Hematopoietic multipotent progenitor cell treated with erythropoietin and hydrocortisone succinate and interleukin-3 and kit ligand, for 17 days (in vitro differentiated cells): Measurements from ENCODE around the gene PLCE1.

Experiments used
- DNase-seq: peaks from one replicate; pipeline ENCODE4 v3.0.0-alpha.2; 2015; ENCODE audit warnings: low spot score

The PLCE1 gene

DNA sequence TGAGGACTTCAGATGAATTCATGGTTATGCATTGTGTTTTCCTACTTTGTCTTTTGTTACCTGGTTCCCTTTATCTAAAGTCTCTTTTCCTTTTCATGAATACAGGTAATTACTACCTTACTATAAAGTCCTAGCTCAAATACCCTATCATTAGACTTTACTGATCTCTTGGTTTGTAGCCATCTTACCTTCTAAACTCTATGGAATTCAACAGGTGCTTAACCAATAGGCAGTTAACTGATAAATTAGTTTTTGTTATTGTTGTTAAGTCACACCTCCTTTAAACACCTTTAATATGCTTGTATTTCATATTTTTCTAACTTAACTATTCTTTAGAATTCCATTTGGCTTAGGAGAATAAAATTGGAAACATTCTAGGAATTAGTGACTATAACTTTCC is 30.7 kb downstream of the PLCE1 start:
- no peak for DNase-seq

DNA sequence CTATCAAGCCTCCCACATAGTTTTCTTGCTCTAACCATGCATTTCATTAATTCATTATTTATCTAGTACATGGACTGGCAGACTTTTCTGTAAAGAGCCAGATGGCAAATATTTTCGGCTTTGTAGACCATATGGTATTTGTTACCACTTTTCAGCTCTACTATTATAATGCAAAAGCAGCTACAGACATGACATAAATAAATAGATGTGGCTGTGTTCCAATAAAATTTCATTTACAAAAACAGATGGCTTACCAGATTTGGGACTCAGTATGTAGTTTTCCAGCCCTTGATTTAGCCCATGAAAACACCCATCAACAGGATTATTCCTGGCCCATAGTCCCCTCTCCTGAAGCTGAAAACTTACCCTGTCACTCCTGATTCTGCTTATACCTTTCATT is 32.1 kb downstream of the PLCE1 start:
- DNase-seq = no peak

DNA sequence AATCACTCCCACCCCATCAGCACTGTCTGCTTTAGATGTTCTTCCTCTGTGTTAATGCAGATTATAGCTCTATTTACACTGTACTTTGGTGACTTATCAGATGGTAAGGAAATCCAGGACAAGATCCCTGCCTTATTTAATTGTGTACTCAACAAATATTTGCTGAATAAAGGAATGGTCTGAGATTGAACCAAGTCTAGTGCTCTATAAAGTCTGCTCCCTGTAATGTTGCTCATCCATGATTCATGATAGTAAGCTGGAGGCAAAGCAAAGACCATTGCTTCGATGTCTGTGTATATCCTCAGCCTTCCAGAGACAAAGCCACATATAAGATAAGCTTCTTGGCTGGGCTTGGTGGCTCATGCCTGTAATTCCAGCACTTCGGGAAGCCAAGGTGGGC is 33.5 kb downstream of the PLCE1 start:
- DNase-seq = no peak

DNA sequence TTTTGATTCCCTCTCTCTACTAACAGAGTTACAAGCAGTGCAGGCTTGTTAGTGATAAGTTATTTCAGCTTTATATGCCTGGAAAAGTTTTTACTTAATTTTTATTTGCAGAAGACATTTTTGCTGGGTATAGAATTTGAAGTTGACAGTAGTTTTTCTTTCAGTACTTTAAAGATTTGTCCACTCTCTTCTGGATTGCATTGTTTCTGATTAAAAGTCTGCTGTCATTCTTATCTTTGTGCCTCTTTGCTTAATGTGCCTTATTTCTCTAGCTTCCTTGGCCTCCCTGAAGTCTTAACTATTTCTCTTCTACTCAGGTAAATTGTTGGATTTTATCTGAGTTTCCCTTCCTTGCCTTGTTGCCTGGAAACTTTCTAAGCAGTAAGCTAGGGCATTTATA is 36.2 kb downstream of the PLCE1 start:
- DNase-seq = no peak

DNA sequence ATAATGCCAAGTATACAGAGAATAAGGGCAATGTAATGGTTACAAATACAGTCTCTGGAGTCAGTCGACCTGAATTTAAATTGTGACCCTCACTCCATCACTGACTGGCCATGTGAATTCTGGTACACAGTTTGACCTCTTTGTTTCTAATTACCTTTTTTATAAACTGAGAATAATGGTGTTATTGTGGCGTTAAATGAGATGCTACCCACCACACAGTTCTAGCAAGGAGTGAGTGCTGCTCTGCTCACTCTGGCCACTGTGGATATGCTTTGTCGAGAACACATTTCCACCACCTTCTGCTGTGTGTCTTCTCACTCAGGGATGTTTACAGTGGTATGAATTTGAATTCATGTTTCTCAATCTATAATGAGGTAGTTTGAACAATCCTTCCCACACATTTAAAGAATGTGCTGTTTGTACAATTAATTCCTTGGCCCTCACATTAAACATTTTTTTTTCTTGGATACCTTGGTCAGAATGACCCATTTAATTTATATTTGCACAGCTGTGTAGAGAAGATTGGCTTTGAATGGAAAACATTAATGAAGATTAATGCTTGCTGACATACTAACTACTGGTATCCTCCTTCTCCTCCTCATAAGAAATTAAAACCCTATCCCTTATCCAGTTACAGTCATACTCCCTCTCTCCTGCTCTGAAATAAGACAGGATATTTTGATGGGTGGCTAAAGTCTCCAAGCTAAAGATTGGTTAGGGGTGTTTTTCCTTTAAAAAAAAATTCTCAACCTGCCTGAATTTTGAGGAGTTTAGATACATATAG is 42.4 kb downstream of the PLCE1 start:
- no peak for DNase-seq

DNA sequence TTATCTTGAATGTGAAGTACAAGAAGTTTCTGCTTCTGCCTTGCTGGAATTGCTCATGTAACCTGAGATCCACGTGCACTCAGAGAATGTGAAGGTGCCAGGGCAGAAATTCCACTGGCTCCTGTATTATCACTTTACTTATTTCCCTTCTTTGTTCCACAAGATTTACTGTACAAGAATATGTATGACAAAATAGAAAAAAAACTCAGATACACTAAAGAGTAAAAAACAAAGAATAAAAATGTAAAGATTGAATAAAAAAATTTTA is 43.0 kb downstream of the PLCE1 start:
- no peak for DNase-seq

DNA sequence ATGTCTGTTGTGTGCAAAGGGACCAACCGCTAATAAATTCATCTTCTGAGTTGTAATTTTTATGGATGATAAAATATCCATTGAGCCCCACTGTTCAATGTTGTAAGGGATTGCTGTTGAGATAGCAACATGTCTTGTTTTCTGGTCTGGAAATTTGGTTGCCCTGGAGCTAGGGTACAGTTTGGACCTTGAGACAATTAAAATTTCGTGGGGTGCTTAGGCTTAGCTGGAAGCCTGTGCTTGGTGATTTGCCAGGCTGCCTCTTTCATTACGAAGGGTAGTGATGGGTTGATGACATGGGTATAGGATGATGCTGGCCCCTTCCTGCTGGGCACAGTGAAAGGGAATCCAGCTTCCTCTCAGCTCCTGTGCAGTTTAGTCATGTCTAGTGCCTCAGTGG is 43.6 kb downstream of the PLCE1 start:
- no peak for DNase-seq

DNA sequence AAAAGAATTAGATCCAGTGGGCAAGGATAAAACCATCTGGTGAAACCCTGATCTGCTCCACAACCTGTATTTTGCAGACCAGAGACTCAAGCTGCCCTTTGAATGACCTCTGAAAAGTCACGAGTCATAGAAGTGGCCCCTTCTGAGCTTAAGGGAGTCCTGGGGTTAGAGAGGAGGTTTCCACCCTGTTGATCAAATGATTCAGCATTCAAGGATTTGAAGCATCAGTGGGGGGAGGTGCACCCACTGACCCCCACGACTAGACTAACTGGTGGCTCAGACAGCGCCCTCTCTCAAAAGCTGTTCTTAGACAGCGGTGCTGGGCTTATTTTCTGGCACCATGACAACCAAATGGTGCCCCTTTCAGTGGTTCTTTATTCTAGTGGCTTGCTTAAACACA is 44.3 kb downstream of the PLCE1 start:
- no peak for DNase-seq

DNA sequence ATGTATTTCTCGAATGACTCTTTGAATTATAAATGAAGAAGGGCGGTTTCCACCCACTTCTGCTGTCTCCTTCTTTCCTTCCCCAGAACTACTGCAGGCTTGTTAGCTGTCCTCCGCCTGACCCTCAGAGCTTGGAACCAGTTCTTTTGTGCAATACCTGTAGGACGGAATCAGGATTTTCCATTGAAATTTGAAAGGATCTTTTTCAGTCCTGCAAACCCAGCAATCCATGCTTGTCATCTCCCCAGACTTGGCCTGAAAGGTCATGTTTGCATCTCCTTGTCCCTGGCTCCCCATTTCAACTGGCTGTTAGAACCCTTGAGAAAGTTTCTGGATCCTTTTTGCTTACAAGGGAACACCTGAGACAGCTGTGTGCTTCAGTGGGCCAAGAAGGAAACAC is 47.5 kb downstream of the PLCE1 start:
- DNase-seq = no peak

DNA sequence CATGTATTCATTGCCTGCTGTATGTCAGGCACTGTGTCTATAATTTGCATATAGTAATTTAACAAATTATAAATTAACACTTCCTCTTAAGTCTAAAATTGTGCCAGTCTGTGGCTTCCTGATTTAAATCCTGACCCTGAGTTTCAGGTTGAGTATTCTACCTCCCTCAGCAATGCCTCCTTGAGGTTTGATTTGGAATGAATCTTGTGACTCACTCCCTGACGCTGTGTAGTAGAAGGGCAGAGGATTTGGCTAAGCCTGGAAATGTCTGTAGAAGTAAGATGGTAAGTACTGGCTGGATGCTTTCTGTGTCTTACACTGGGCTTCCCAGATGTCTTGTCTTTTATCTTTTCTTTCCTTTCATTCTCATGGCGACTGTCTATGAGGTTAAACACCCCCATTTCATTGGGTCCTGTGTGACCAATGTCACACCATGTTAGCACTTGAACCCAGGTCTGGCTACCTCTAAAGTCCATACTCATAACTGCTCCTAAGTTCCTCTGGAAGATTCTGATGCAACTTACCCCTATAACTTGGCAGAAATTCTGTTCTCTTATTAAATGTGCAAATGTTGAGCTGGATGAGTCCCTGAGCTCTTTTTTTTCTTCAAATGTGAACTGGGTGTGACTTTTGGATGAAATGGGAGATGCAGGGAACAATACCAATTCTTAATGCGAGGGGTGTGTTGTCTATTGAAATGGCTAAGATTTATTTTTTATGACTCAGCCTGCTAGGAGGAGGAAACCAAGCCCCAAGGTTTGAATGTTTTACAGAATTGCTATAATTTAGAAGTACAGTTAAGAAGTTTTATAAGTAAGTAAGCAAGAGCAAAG is 48.5 kb downstream of the PLCE1 start:
- DNase-seq = no peak

DNA sequence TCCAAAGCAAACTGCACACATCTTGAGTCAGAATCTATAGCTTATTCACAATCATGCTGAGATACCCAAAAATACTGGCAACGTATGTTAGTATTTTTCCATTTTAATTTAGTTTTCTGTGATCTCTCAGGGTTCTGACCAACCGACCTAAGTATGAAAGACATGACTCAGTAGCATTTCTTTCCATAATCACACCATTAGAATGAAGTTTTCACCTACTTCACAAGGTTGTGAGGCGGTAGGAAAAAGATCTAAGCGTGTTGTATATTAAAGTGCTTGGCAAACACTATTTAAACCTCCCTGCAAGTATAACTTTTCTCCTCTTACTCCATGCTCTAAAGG is 49.1 kb downstream of the PLCE1 start:
- DNase-seq = no peak
